ENCODE data around the gene GNAQ.
"Not testable (repeated sequence)": the region's sequence is repeated elsewhere in the genome, so short reads cannot be mapped to it uniquely, and the experiment has no call there.

GNAQ gene

GRCh38 chr9:77764894-77765780 is 266.5 kb downstream of the GNAQ start:
- DNase-seq (ENCODE audit: low read depth, low spot score), result no peak

GRCh38 chr9:77763566-77763965 is 268.0 kb downstream of the GNAQ start:
- no peak for DNase-seq (ENCODE audit: low read depth, low spot score)
- no peak overlapping the region for H3K27ac ChIP-seq

More at GRCh38 chr9:77764894-77765780, 266.5 kb downstream of the GNAQ start:
- no peak overlapping the region for H3K27ac ChIP-seq

GRCh38 chr9:77760919-77761318 is 270.7 kb downstream of the GNAQ start:
- H3K27ac ChIP-seq; DNase-seq (ENCODE audit: low read depth, low spot score): not testable (repeated sequence)

GRCh38 chr9:77759391-77759790 is 272.2 kb downstream of the GNAQ start:
- DNase-seq (ENCODE audit: low read depth, low spot score), result no peak
- H3K27ac ChIP-seq, result no peak overlapping the region

- DNase-seq (ENCODE audit: low read depth, low spot score), result no peak
- H3K27ac ChIP-seq, result no peak overlapping the region
These were observed 275.2 kb downstream of the GNAQ start for GRCh38 chr9:77756449-77756848.

GRCh38 chr9:77753180-77753579 is 278.4 kb downstream of the GNAQ start:
- DNase-seq (ENCODE audit: low read depth, low spot score), result no peak
- no peak overlapping the region for H3K27ac ChIP-seq

- no peak overlapping the region for H3K27ac ChIP-seq
- DNase-seq (ENCODE audit: low read depth, low spot score), result no peak
These were observed 279.1 kb downstream of the GNAQ start for GRCh38 chr9:77752554-77752953.

- no peak overlapping the region for H3K27ac ChIP-seq
- DNase-seq (ENCODE audit: low read depth, low spot score), result no peak
These were observed 280.1 kb downstream of the GNAQ start for GRCh38 chr9:77751341-77752091.

GRCh38 chr9:77750981-77751340 is 280.6 kb downstream of the GNAQ start:
- no peak overlapping the region for H3K27ac ChIP-seq
- DNase-seq (ENCODE audit: low read depth, low spot score), result no peak

GRCh38 chr9:77750284-77750683 is 281.3 kb downstream of the GNAQ start:
- no peak for DNase-seq (ENCODE audit: low read depth, low spot score)
- H3K27ac ChIP-seq, result no peak overlapping the region

GRCh38 chr9:77748214-77748772 is 283.3 kb downstream of the GNAQ start:
- no peak overlapping the region for H3K27ac ChIP-seq
- DNase-seq (ENCODE audit: low read depth, low spot score), result no peak

GRCh38 chr9:77747163-77747562 is 284.4 kb downstream of the GNAQ start:
- no peak for DNase-seq (ENCODE audit: low read depth, low spot score)

GRCh38 chr9:77744841-77745430 is 286.7 kb downstream of the GNAQ start:
- no peak for DNase-seq (ENCODE audit: low read depth, low spot score)

More at GRCh38 chr9:77747163-77747562, 284.4 kb downstream of the GNAQ start:
- H3K27ac ChIP-seq, result no peak overlapping the region

GRCh38 chr9:77743386-77743785 is 288.2 kb downstream of the GNAQ start:
- no peak for DNase-seq (ENCODE audit: low read depth, low spot score)
- no peak overlapping the region for H3K27ac ChIP-seq

More at GRCh38 chr9:77744841-77745430, 286.7 kb downstream of the GNAQ start:
- H3K27ac ChIP-seq, result no peak overlapping the region

- no peak overlapping the region for H3K27ac ChIP-seq
These were observed 292.7 kb downstream of the GNAQ start for GRCh38 chr9:77738932-77739331.

GRCh38 chr9:77735494-77735893 is 296.1 kb downstream of the GNAQ start:
- no peak for DNase-seq (ENCODE audit: low read depth, low spot score)
- H3K27ac ChIP-seq, result no peak overlapping the region

More at GRCh38 chr9:77738932-77739331, 292.7 kb downstream of the GNAQ start:
- no peak for DNase-seq (ENCODE audit: low read depth, low spot score)

- DNase-seq (ENCODE audit: low read depth, low spot score), result no peak
- H3K27ac ChIP-seq, result no peak overlapping the region
These were observed 299.7 kb downstream of the GNAQ start for GRCh38 chr9:77731930-77732329.

GRCh38 chr9:77731008-77731698 is 300.5 kb downstream of the GNAQ start:
- no peak overlapping the region for H3K27ac ChIP-seq
- no peak for DNase-seq (ENCODE audit: low read depth, low spot score)

- no peak overlapping the region for H3K27ac ChIP-seq
- no peak for DNase-seq (ENCODE audit: low read depth, low spot score)
These were observed 302.4 kb downstream of the GNAQ start for GRCh38 chr9:77729177-77729576.

GRCh38 chr9:77726814-77727213 is 304.8 kb downstream of the GNAQ start:
- H3K27ac ChIP-seq, result no peak overlapping the region
- DNase-seq (ENCODE audit: low read depth, low spot score), result no peak
